Measurements from ENCODE around the gene DDX11. TPM values are rescaled to one million over a fixed set of nuclear protein-coding genes. Genes with fewer than 3 reads are reported as not detected.
"Not testable (repeated sequence)": the region's sequence is repeated elsewhere in the genome, so short reads cannot be mapped to it uniquely, and the experiment has no call there.

Gene DDX11

DNA sequence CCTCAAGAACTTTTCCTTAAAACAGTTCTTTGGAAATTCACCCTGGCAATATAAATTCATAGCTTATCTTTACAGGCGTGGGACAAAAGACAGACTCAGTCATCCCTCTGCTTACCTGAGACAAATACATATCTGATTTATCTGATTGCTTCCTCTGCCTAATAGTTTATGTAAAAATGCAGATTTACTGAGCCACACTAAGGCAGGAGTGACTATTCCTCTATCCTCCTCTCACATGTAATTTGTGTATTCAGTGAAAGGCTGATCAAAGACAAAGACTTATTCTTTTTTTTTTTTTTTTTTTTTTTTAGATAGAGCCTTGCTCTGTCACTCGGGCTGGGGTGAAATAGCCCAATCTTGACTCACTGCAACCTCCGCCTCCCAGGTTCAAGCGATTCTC, 77.1 kb downstream of the DDX11 start:
- not testable (repeated sequence) for H4K8ac ChIP-seq (ENCODE audit: low read depth, low read length); H3K18ac ChIP-seq (ENCODE audit: low read length); H2BK120ac ChIP-seq (ENCODE audit: low read depth, low read length); H2BK5ac ChIP-seq (ENCODE audit: low read length); H3K4me1 ChIP-seq (ENCODE audit: control insufficient read depth in 2 of 2, insufficient read depth in 1 of 2, low read depth in 1 of 2, low read length in 2 of 2); DNase-seq (ENCODE audit: low spot score); H3K27me3 ChIP-seq (ENCODE audit: control insufficient read depth in 3 of 3, insufficient read depth in 3 of 3, low read depth in 1 of 3, low read length in 3 of 3); H2BK12ac ChIP-seq (ENCODE audit: low read length); H2BK15ac ChIP-seq (ENCODE audit: low read length); H3K4me3 ChIP-seq (ENCODE audit: low read length in 2 of 2); H3K23ac ChIP-seq (ENCODE audit: low read depth, low read length, poor library complexity); H3K4me2 ChIP-seq (ENCODE audit: insufficient read depth, low read length, poor library complexity, severe bottlenecking); H2AFZ ChIP-seq (ENCODE audit: low read length); H3K9ac ChIP-seq (ENCODE audit: low read depth, low read length, poor library complexity); H3K9me3 ChIP-seq (replicated peaks in 1 of 2; ENCODE audit: control insufficient read depth in 2 of 2, insufficient read depth in 1 of 2, low read depth in 1 of 2, low read length in 2 of 2); H4K91ac ChIP-seq (ENCODE audit: low read depth, low read length, poor library complexity); H3K4ac ChIP-seq (ENCODE audit: low read length); H3K79me1 ChIP-seq (ENCODE audit: low read depth, low read length); H2AK5ac ChIP-seq (ENCODE audit: low read depth, low read length); H3K27ac ChIP-seq (replicated peaks; ENCODE audit: low read length); H3K14ac ChIP-seq (ENCODE audit: low read length); H3K36me3 ChIP-seq (replicated peaks in 1 of 2; ENCODE audit: control insufficient read depth in 2 of 2, insufficient read depth in 2 of 2, low read length in 2 of 2)
- no CpG with 5 or more reads among the region's 4 CpGs for WGBS, 2 donors (ENCODE audit: extremely low coverage in 2 of 2, insufficient read length in 2 of 2, insufficient replicate concordance in 1 of 2)

Small RNA genes lying within 50 kb of the gene (small RNA-seq; reads per million reads assigned to genes)
- not detected for gene RF00072 (ENCODE audit: insufficient read depth)
